Liver (tissue), 3 donors: ENCODE measurements around the gene SLC25A48.

Experiments
- ATF3 ChIP-seq: IDR thresholded peaks from 2 replicates; pipeline ENCODE4 v1.6.1; 2016; ENCODE audit warnings: antibody characterized with exemption
- MAX ChIP-seq: IDR thresholded peaks from 2 replicates; pipeline ENCODE4 v1.6.1; 2016; ENCODE audit warnings: antibody characterized with exemption
- NR2F2 ChIP-seq: IDR thresholded peaks from 2 replicates; pipeline ENCODE4 v1.6.1; 2016; ENCODE audit warnings: antibody characterized with exemption
- RAD21 ChIP-seq, 2 donors: IDR thresholded peaks; 2 replicates each; pipeline ENCODE4 v1.6.1; 2016; ENCODE audit warnings: antibody characterized with exemption in 2 of 2, mild to moderate bottlenecking in 2 of 2
- SP1 ChIP-seq: IDR thresholded peaks from 2 replicates; pipeline ENCODE4 v1.6.1; 2018; ENCODE audit warnings: antibody characterized with exemption, mild to moderate bottlenecking
- YY1 ChIP-seq: IDR thresholded peaks from 2 replicates; pipeline ENCODE4 v1.6.1; 2016; ENCODE audit warnings: antibody characterized with exemption, mild to moderate bottlenecking
- TF ChIP-seq, protein P1 (sequence below): fragments of 150-350 bp; IDR thresholded peaks from 2 replicates; pipeline ENCODE4 v1.5.1; 2017; ENCODE audit warnings: improper control_type of control experiment, low read depth, low read length; ENCODE audit not compliant: missing input control
- donor health status: healthy.
- donor health status: healthy.

GRCh38 chr5:135822959-135823358, 11.5 kb upstream of the SLC25A48 start:
- TF ChIP-seq, protein P1, sequence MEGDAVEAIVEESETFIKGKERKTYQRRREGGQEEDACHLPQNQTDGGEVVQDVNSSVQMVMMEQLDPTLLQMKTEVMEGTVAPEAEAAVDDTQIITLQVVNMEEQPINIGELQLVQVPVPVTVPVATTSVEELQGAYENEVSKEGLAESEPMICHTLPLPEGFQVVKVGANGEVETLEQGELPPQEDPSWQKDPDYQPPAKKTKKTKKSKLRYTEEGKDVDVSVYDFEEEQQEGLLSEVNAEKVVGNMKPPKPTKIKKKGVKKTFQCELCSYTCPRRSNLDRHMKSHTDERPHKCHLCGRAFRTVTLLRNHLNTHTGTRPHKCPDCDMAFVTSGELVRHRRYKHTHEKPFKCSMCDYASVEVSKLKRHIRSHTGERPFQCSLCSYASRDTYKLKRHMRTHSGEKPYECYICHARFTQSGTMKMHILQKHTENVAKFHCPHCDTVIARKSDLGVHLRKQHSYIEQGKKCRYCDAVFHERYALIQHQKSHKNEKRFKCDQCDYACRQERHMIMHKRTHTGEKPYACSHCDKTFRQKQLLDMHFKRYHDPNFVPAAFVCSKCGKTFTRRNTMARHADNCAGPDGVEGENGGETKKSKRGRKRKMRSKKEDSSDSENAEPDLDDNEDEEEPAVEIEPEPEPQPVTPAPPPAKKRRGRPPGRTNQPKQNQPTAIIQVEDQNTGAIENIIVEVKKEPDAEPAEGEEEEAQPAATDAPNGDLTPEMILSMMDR: no peak
- TF ChIP-seq ATF3 (no peak), YY1 (no peak), MAX (no peak), NR2F2 (no peak), RAD21 (IDR thresholded peaks at IDR 0.05) (no peak), SP1 (no peak)
